NCI-H1092 treated with DMSO at 0.1 percent for 48 hours (cell line): Measurements from ENCODE around the gene SPATA2.
"Not testable (repeated sequence)": the region's sequence is repeated elsewhere in the genome, so short reads cannot be mapped to it uniquely, and the experiment has no call there.

Experiments used
- DNase-seq: peaks from one replicate; lab custom pipeline; 2025; lab: John Stamatoyannopoulos, UW

Gene SPATA2

GRCh38 chr20:49915380-49916145 is at the start of gene SPATA2:
SPATA2 (minus strand) TSS chr20:49915529; CDS start chr20:49908490, 7,039 bp downstream.
- peak; percentile 93 for DNase-seq

- no peak for DNase-seq
Measured at GRCh38 chr20:49961413-49961812, 46.1 kb upstream of the SPATA2 start.

GRCh38 chr20:49957089-49957938 is 42.0 kb upstream of the SPATA2 start:
- not testable (repeated sequence) for DNase-seq

- DNase-seq: no peak
Measured at GRCh38 chr20:49956689-49957088, 41.4 kb upstream of the SPATA2 start.

- not testable (repeated sequence) for DNase-seq
Measured at GRCh38 chr20:49955830-49956396, 40.6 kb upstream of the SPATA2 start.

GRCh38 chr20:49955167-49955566 is 39.8 kb upstream of the SPATA2 start:
- DNase-seq: no peak

- DNase-seq: no peak
Measured at GRCh38 chr20:49951151-49951550, 35.8 kb upstream of the SPATA2 start.

- no peak for DNase-seq
Measured at GRCh38 chr20:49948809-49949507, 33.6 kb upstream of the SPATA2 start.

- no peak for DNase-seq
Measured at GRCh38 chr20:49948178-49948577, 32.8 kb upstream of the SPATA2 start.

GRCh38 chr20:49945701-49946477 is 30.6 kb upstream of the SPATA2 start:
- no peak for DNase-seq

GRCh38 chr20:49945306-49945700 is 30.0 kb upstream of the SPATA2 start:
- no peak for DNase-seq

GRCh38 chr20:49942942-49943341 is 27.6 kb upstream of the SPATA2 start:
- DNase-seq: no peak

- DNase-seq: no peak
Measured at GRCh38 chr20:49942303-49942702, 27.0 kb upstream of the SPATA2 start.

GRCh38 chr20:49941456-49941855 is 26.1 kb upstream of the SPATA2 start:
- DNase-seq: no peak

- DNase-seq: no peak
Measured at GRCh38 chr20:49938173-49939163, 23.1 kb upstream of the SPATA2 start.

- no peak for DNase-seq
Measured at GRCh38 chr20:49937027-49937929, 21.9 kb upstream of the SPATA2 start.

GRCh38 chr20:49936153-49937026 is 21.1 kb upstream of the SPATA2 start, which contains the start of gene RNF114:
RNF114 (plus strand) TSS chr20:49936397; CDS start chr20:49936413, 16 bp downstream.
- peak; percentile 89 for DNase-seq

- DNase-seq: no peak
Measured at GRCh38 chr20:49935746-49936152, 20.4 kb upstream of the SPATA2 start.
